Measurements from ENCODE around the gene ZNF70.

ZNF70 gene

DNA sequence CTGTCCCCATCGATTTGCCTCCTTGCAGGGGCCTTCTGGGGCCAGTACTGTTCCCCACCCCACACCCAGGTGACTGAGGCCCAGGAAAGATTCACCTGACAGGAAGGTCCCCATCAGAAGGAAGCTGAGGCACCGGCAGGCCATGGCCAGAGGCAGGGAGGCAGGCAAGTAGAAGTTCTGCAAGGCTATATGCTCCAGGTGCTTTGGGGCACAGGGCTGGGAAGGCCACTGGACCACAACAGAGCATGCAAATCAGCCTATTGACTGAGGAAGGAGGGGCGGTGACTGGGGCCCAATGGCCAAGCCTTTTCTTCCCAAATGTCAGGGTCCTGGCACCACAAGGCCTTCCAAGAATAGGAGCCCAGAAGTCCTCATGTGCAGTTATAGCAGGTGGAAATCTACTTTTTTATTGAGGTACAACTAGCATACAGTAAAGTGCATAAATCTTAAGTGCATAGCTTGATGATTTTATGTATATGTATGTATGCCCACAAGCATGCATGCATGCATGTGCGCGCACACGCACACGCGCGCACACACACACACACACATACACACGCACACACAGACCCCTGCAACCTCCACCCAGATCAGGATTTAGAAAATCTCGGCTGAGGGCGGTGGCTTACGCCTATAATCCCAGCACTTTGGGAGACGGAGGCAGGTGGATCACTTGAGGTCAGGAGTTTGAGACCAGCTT is 3.5 kb upstream of the ZNF70 start, which contains the start of gene VPREB3:
Gene VPREB3 (minus strand): TSS at position 206 of the 700 bp plus-strand sequence. CDS start 62 bp downstream, at position 144.
- Histone ChIP-seq H3K9ac (ENCODE audit: low read length) (no peak within 1 kb of the TSS), H3K36me3 (ENCODE audit: insufficient read depth, low read length) (no peaks in the 10 kb centered on the region), H3K4me3 (ENCODE audit: low read depth in 1 of 2, low read length in 2 of 2) (no peak within 1 kb of the TSS), H3K27me3 (ENCODE audit: control insufficient read depth in 1 of 2, insufficient read depth in 2 of 2, low read length in 2 of 2) (no peaks in the 10 kb centered on the region), H3K4me1 (ENCODE audit: insufficient read depth, low read length) (peaks cover 10% of the 10 kb centered on the region), H3K27ac (ENCODE audit: low read depth, low read length) (no peak within 1 kb of the TSS), H3K9me3 (ENCODE audit: low read length) (no peaks in the 10 kb centered on the region)

DNA sequence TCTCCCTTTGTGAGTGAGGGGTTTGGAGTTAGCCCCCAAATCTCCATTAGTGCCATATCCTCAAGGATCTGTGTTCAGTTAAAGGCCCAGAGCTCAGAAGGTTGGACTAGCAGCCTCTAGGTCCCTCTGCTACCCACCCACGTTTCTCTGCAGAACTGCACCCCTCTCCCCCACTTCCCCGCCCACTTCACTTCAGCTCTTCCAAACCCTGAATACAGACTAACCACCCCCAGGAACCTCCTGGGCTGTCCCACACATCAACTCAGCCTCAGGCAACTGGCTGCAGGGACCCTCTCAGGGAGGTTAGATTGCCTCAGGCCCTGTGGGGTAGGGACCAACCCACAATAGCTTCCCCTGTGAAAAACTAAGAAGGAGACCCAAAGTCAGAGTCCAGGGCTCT is 2.5 kb upstream of the ZNF70 start:
- Histone ChIP-seq H3K27me3 (ENCODE audit: control insufficient read depth in 1 of 2, insufficient read depth in 2 of 2, low read length in 2 of 2) (no peaks in the 10 kb centered on the region), H3K9ac (ENCODE audit: low read length) (no peak overlapping the region), H3K27ac (ENCODE audit: low read depth, low read length) (no peak overlapping the region), H3K4me3 (ENCODE audit: low read depth in 1 of 2, low read length in 2 of 2) (no peak overlapping the region), H3K36me3 (ENCODE audit: insufficient read depth, low read length) (no peaks in the 10 kb centered on the region), H3K4me1 (ENCODE audit: insufficient read depth, low read length) (peaks cover 10% of the 10 kb centered on the region), H3K9me3 (ENCODE audit: low read length) (no peaks in the 10 kb centered on the region)

DNA sequence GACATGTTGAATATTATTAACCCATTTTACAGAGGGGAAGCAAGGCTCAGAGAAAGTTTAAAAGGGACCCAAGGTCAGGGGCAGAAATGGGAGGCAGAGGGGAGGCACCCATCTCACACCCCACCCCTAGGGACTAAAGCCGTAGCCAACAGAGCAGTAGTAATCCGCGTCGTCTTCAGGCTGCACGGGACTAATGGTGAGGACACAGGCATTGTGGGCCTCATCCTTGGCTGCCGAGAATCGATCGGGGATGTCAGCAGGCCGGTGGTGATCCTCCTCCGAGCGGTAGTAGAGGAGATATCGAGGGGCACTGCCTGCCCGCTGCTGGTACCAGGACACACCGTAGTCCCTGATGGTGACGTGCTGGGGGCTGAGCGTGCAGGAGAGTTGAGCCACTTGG is 1.8 kb upstream of the ZNF70 start:
- Histone ChIP-seq H3K9me3 (ENCODE audit: low read length) (no peaks in the 10 kb centered on the region), H3K4me3 (ENCODE audit: low read depth in 1 of 2, low read length in 2 of 2) (no peak overlapping the region), H3K27me3 (ENCODE audit: control insufficient read depth in 1 of 2, insufficient read depth in 2 of 2, low read length in 2 of 2) (no peaks in the 10 kb centered on the region), H3K9ac (ENCODE audit: low read length) (no peak overlapping the region), H3K4me1 (ENCODE audit: insufficient read depth, low read length) (peaks cover 10% of the 10 kb centered on the region), H3K36me3 (ENCODE audit: insufficient read depth, low read length) (no peaks in the 10 kb centered on the region), H3K27ac (ENCODE audit: low read depth, low read length) (no peak overlapping the region)

DNA sequence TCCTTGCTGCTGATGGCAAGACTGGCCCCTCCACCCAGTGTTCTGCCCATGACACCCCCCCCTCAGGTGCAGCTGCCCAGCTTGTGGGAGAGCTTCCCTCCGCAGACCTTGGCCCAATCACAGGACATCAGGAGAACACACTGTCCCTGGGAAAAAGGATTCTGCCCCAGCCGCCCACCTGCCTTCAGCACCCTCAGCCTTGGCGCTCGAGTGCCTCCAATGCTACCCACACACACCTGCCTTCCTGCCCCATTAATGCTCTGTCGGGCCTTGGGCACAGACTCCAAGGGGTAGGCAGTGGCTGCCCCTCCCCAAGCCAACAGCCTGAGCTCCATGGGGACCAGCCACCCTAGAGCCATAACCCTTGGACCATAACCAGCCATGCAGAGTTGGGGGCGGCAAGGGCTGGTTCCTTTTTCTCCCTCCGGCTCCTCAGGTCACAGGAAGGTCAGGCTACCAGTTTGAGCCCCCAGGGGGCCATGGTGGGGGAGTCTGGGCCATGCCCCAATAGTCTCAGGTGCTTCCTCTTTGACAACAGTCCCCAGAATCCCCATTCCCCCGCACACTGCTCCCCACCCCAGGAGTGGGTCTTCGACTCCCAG is 1.3 kb upstream of the ZNF70 start:
- H3K27me3 ChIP-seq (ENCODE audit: control insufficient read depth in 1 of 2, insufficient read depth in 2 of 2, low read length in 2 of 2) = no peaks in the 10 kb centered on the region
- H3K27ac ChIP-seq (ENCODE audit: low read depth, low read length) = no peak overlapping the region
- H3K4me3 ChIP-seq (ENCODE audit: low read depth in 1 of 2, low read length in 2 of 2) = no peak overlapping the region
- H3K36me3 ChIP-seq (ENCODE audit: insufficient read depth, low read length) = no peaks in the 10 kb centered on the region
- H3K9ac ChIP-seq (ENCODE audit: low read length) = no peak overlapping the region
- H3K4me1 ChIP-seq (ENCODE audit: insufficient read depth, low read length) = peaks cover 10% of the 10 kb centered on the region
- H3K9me3 ChIP-seq (ENCODE audit: low read length) = no peaks in the 10 kb centered on the region

DNA sequence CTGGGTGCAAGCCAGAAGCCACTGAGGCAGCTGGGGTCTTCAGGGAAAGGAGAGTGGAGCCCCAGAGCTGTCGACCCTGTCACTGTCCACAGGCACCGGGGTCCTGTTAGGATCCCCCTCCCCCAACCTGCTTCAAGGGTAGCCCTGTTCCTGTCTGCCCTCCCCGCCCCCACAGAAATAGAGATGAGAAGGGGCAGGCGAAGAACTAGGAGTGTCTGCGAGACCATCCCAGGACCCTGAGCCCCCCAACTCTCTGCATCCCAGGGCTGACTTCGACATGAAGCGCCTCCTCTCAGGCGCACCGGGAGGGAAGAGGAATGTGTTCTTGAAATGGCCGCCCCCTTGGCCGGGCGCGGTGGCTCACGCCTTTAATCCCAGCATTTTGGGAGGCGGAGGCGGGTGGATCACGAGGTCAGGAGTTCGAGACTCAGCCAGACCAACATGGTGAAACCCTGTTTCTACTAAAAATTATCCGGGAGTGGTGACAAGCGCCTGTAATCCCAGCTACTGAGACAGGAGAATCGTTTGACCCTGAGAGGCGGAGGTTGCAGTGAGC is 607 bp upstream of the ZNF70 start:
- Histone ChIP-seq H3K27me3 (ENCODE audit: control insufficient read depth in 1 of 2, insufficient read depth in 2 of 2, low read length in 2 of 2) (no peaks in the 10 kb centered on the region), H3K36me3 (ENCODE audit: insufficient read depth, low read length) (no peaks in the 10 kb centered on the region), H3K4me1 (ENCODE audit: insufficient read depth, low read length) (peaks cover 10% of the 10 kb centered on the region), H3K9me3 (ENCODE audit: low read length) (no peaks in the 10 kb centered on the region), H3K27ac (ENCODE audit: low read depth, low read length) (peak overlapping the region; percentile 95), H3K9ac (ENCODE audit: low read length) (peak overlapping the region; percentile 71), H3K4me3 (ENCODE audit: low read depth in 1 of 2, low read length in 2 of 2) (peak overlapping the region; percentile 82 to 94)

DNA sequence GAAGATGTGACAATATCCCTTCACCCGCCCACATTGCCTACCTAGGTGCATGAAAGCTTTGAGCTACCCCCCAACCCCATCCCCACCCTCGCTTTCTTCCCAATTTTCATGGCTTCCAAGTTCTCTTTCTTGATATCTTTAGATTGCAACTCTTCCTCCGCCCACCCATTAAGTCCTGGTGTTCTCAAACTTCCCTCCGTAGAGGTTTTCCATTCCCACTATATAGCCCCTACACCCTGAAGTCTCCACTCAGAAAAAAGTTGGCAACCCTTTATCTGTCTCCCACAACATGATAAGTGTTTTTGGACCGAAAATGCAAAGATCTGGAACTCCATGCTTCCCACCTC is 572 bp downstream of the ZNF70 start:
- H3K27ac ChIP-seq (ENCODE audit: low read depth, low read length) = peak overlapping the region; percentile 62
- H3K27me3 ChIP-seq (ENCODE audit: control insufficient read depth in 1 of 2, insufficient read depth in 2 of 2, low read length in 2 of 2) = no peaks in the 10 kb centered on the region

DNA sequence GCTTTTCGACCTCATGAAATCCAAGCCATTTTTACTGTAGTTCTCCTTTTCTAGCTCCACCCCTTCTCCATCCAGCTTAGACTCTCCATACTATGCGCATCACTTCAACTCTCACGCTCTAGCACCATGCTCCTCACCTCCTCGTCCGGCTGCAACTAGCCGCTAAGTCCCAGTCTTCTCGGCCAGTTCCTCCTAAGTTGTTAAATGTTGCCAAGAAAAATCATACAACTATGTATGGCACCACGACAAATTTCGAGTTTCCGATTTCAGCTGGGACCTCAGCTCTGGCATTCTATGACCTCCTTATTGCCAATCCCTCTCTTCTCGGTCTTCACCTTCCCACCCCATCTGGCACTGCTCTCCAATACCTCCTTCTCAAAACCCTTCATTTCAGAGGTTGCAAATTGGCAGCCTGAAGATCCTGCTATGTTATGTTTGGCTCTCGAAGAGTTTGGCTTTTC is 1.0 kb downstream of the ZNF70 start:
- H3K9ac ChIP-seq (ENCODE audit: low read length) = no peak overlapping the region

More for the DNA sequence above, 572 bp downstream of the ZNF70 start:
- H3K9ac ChIP-seq (ENCODE audit: low read length) = peak overlapping the region; percentile 53
- H3K4me3 ChIP-seq (ENCODE audit: low read depth in 1 of 2, low read length in 2 of 2) = peak overlapping the region; percentile 90 to 94
- no peaks in the 10 kb centered on the region for H3K9me3 ChIP-seq (ENCODE audit: low read length)
- peaks cover 10% of the 10 kb centered on the region for H3K4me1 ChIP-seq (ENCODE audit: insufficient read depth, low read length)
- H3K36me3 ChIP-seq (ENCODE audit: insufficient read depth, low read length) = no peaks in the 10 kb centered on the region

DNA sequence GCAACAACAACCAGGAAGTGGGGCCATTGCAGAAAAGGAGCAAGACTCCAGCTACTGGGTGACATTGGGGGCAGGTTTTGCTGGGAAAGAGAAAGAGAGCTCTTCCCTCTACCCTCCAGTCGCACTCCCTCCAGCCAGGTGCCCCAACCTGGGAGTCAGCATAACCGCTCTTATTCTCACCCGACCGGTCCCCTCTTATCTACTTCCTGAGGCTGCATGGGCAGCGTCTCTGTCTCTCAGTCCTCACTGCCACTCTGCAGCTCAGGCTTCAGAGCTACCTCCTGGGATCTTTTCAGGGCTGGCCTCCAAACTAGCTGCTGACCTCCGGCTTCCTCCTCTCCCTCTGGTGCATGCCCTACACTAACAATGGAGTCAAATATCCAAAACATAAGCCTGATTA is 5.1 kb downstream of the ZNF70 start:
- H3K9me3 ChIP-seq (ENCODE audit: low read length) = no peaks in the 10 kb centered on the region

More for the DNA sequence above, 1.0 kb downstream of the ZNF70 start:
- Histone ChIP-seq H3K9me3 (ENCODE audit: low read length) (no peaks in the 10 kb centered on the region), H3K4me3 (ENCODE audit: low read depth in 1 of 2, low read length in 2 of 2) (peak overlapping the region in 1 of 2 donors; percentile 90), H3K27me3 (ENCODE audit: control insufficient read depth in 1 of 2, insufficient read depth in 2 of 2, low read length in 2 of 2) (no peaks in the 10 kb centered on the region), H3K4me1 (ENCODE audit: insufficient read depth, low read length) (peaks cover 10% of the 10 kb centered on the region), H3K27ac (ENCODE audit: low read depth, low read length) (no peak overlapping the region), H3K36me3 (ENCODE audit: insufficient read depth, low read length) (peaks cover under 1% of the 10 kb centered on the region)

DNA sequence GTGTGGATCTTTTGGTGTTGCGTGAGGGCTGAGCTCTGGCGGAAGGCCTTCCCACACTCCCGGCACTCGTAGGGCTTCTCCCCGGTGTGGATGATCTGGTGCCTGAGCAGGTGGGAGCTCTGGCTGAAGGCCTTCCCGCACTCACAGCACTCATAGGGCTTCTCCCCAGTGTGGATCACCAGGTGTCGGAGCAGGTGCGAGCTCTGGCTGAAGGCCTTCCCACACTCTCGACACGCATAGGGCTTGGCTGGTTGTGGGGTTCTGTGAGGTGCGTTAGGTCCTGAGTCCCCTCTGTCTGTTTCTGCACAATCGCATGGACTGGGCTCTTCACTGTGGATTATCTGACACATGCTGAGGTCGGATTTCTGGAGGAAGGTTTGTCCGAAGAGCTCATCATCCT is 6.4 kb downstream of the ZNF70 start:
- H3K4me1 ChIP-seq (ENCODE audit: insufficient read depth, low read length) = no peaks in the 10 kb centered on the region
- H3K9me3 ChIP-seq (ENCODE audit: low read length) = no peaks in the 10 kb centered on the region
- H3K27ac ChIP-seq (ENCODE audit: low read depth, low read length) = no peak overlapping the region
- no peaks in the 10 kb centered on the region for H3K27me3 ChIP-seq (ENCODE audit: control insufficient read depth in 1 of 2, insufficient read depth in 2 of 2, low read length in 2 of 2)
- H3K9ac ChIP-seq (ENCODE audit: low read length) = no peak overlapping the region
- H3K36me3 ChIP-seq (ENCODE audit: insufficient read depth, low read length) = peaks cover 27% of the 10 kb centered on the region
- H3K4me3 ChIP-seq (ENCODE audit: low read depth in 1 of 2, low read length in 2 of 2) = no peak overlapping the region

More for the DNA sequence above, 5.1 kb downstream of the ZNF70 start:
- no peak overlapping the region for H3K9ac ChIP-seq (ENCODE audit: low read length)
- peaks cover 27% of the 10 kb centered on the region for H3K36me3 ChIP-seq (ENCODE audit: insufficient read depth, low read length)
- peaks cover 10% of the 10 kb centered on the region for H3K4me1 ChIP-seq (ENCODE audit: insufficient read depth, low read length)
- no peaks in the 10 kb centered on the region for H3K27me3 ChIP-seq (ENCODE audit: control insufficient read depth in 1 of 2, insufficient read depth in 2 of 2, low read length in 2 of 2)
- H3K4me3 ChIP-seq (ENCODE audit: low read depth in 1 of 2, low read length in 2 of 2) = no peak overlapping the region
- H3K27ac ChIP-seq (ENCODE audit: low read depth, low read length) = no peak overlapping the region

DNA sequence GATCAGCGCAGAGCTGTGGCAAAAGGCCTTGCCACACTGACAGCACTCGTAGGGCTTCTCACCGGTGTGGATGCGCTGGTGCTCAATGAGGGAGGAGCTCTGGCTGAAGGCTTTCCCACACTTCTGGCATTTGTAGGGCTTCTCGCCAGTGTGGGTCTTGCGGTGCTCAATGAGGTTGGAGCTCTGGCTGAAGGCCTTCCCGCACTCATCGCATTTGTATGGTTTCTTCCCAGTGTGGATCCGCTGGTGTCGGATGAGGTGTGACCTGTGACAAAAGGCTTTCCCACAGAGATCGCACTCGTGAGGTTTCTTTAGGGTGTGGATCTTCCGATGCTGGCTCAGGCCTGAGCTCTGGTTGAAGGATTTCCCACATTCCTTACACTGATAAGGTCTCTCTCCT is 6.9 kb downstream of the ZNF70 start:
- H3K27ac ChIP-seq (ENCODE audit: low read depth, low read length) = no peak overlapping the region
- H3K36me3 ChIP-seq (ENCODE audit: insufficient read depth, low read length) = peaks cover 27% of the 10 kb centered on the region
- H3K9me3 ChIP-seq (ENCODE audit: low read length) = no peaks in the 10 kb centered on the region
- no peaks in the 10 kb centered on the region for H3K27me3 ChIP-seq (ENCODE audit: control insufficient read depth in 1 of 2, insufficient read depth in 2 of 2, low read length in 2 of 2)
- no peak overlapping the region for H3K9ac ChIP-seq (ENCODE audit: low read length)
- H3K4me3 ChIP-seq (ENCODE audit: low read depth in 1 of 2, low read length in 2 of 2) = no peak overlapping the region
- no peaks in the 10 kb centered on the region for H3K4me1 ChIP-seq (ENCODE audit: insufficient read depth, low read length)

DNA sequence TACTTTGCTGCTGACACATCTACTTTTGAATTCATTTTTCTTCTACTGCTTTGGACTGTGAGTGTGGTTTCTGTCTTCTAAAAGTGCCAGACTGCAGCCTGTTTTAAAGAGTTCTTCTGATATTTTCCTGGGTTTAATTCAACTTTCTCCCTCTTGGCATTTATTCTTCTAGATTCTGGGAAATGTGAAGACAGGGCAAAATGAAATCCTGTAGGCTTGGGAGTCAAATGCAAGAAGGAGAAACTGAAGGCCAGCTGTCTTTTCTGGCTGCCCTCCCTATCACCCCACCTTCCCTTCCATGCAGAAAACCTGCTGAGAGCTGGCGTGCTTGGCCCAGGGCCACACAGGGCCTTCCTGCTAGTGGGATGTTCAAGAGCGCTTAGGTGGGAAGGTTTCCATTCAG is 7.6 kb downstream of the ZNF70 start:
- Histone ChIP-seq H3K9me3 (ENCODE audit: low read length) (no peaks in the 10 kb centered on the region), H3K27ac (ENCODE audit: low read depth, low read length) (no peak overlapping the region), H3K36me3 (ENCODE audit: insufficient read depth, low read length) (peaks cover 27% of the 10 kb centered on the region), H3K27me3 (ENCODE audit: control insufficient read depth in 1 of 2, insufficient read depth in 2 of 2, low read length in 2 of 2) (no peaks in the 10 kb centered on the region), H3K9ac (ENCODE audit: low read length) (no peak overlapping the region), H3K4me3 (ENCODE audit: low read depth in 1 of 2, low read length in 2 of 2) (no peak overlapping the region), H3K4me1 (ENCODE audit: insufficient read depth, low read length) (no peaks in the 10 kb centered on the region)
